Loucy (cell line): ENCODE data around the gene HECA.

ENCODE experiments used
- H2AFZ ChIP-seq: fragments of 200-600 bp; sonication (generic); 2 replicates; pipeline ENCODE4 v1.6.0; 2016; ENCODE audit warnings: antibody characterized with exemption, mild to moderate bottlenecking, low read length, moderate library complexity
- H3F3A ChIP-seq: fragments of 200-600 bp; 2 replicates; pipeline ENCODE4 v1.6.0; 2016; ENCODE audit warnings: antibody characterized with exemption, low read depth, mild to moderate bottlenecking
- H3K27me3 ChIP-seq: fragments of 200-600 bp; sonication (generic); 2 replicates; pipeline ENCODE4 v1.6.1; 2014; ENCODE audit warnings: low read length, mild to moderate bottlenecking; ENCODE audit not compliant: insufficient read depth, poor library complexity, severe bottlenecking
- H3K36me3 ChIP-seq: fragments of 200-600 bp; sonication (generic); 2 replicates; pipeline ENCODE4 v1.6.1; 2016; ENCODE audit warnings: low read length; ENCODE audit not compliant: insufficient read depth
- H3K4me1 ChIP-seq: fragments of 200-600 bp; sonication (generic); 2 replicates; pipeline ENCODE4 v1.5.1; 2014; ENCODE audit warnings: low read length, mild to moderate bottlenecking; ENCODE audit not compliant: insufficient read depth, poor library complexity, severe bottlenecking
- H3K4me2 ChIP-seq: fragments of 200-600 bp; sonication (generic); 2 replicates; pipeline ENCODE4 v1.6.0; 2014; ENCODE audit warnings: antibody characterized with exemption, low read length, low read depth, mild to moderate bottlenecking; ENCODE audit not compliant: poor library complexity, severe bottlenecking
- H3K4me3 ChIP-seq: fragments of 200-600 bp; sonication (generic); 2 replicates; pipeline ENCODE4 v1.5.1; 2014; ENCODE audit warnings: low read length, mild to moderate bottlenecking, mixed read lengths; ENCODE audit not compliant: poor library complexity, severe bottlenecking
- H3K79me2 ChIP-seq: fragments of 200-600 bp; sonication (generic); 2 replicates; pipeline ENCODE4 v1.6.1; 2014; ENCODE audit warnings: low read length; ENCODE audit not compliant: insufficient read depth
- H3K9ac ChIP-seq: fragments of 200-600 bp; sonication (generic); 2 replicates; pipeline ENCODE4 v1.6.0; 2014; ENCODE audit warnings: mild to moderate bottlenecking, low read depth, low read length, moderate library complexity; ENCODE audit not compliant: poor library complexity, severe bottlenecking
- H3K9me2 ChIP-seq: fragments of 200-600 bp; sonication (generic); replicated peaks from 2 replicates; pipeline ENCODE4 v1.6.1; 2016; ENCODE audit warnings: low read depth, low read length, mixed read lengths
- H3K9me3 ChIP-seq: fragments of 200-600 bp; sonication (generic); 2 replicates; pipeline ENCODE4 v1.6.1; 2014; ENCODE audit warnings: mild to moderate bottlenecking, antibody characterized with exemption, low read length, low read depth; ENCODE audit not compliant: insufficient read depth
- H4K20me1 ChIP-seq: fragments of 200-600 bp; sonication (generic); 2 replicates; pipeline ENCODE4 v1.6.0; 2014; ENCODE audit warnings: antibody characterized with exemption, low read length, mild to moderate bottlenecking; ENCODE audit not compliant: insufficient read depth, poor library complexity, severe bottlenecking
- EZH2phosphoT487 ChIP-seq: fragments of 200-600 bp; IDR thresholded peaks from 2 replicates; pipeline ENCODE4 v1.6.1; 2018; ENCODE audit warnings: antibody characterized with exemption, mild to moderate bottlenecking, moderate library complexity, borderline replicate concordance
- TF ChIP-seq, protein P1 (sequence below): fragments of 200-600 bp; sonication (generic); conservative IDR thresholded peaks from 2 replicates; pipeline ENCODE4 v1.5.1; 2014; ENCODE audit warnings: mild to moderate bottlenecking, antibody characterized with exemption, low read length

The HECA gene

DNA sequence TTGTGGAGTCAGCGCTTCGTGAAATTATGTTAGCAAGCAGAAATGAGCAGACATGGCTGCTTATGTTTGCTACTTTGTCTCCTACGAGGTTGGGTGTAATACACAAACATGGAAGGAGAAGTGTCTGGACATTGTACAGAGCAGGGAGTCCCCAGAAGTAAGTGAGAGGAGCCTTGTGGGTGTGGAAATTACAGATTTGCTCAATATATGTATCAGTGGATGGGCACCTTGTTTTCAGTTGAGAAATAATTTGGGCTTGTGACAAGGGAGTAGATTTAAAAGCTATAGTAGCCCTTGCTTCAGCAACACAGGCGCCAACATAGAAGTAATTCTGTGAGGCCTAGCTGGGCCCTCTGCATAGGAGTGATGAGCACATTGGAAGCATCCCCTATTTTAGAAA is 49.2 kb downstream of the HECA start:
- no peaks in the 10 kb centered on the region for H3F3A ChIP-seq
- H3K4me2 ChIP-seq: no peak overlapping the region
- no peaks in the 10 kb centered on the region for H3K9me2 ChIP-seq
- H4K20me1 ChIP-seq: no peaks in the 10 kb centered on the region
- no peak overlapping the region for H3K9ac ChIP-seq
- TF ChIP-seq, protein P1, sequence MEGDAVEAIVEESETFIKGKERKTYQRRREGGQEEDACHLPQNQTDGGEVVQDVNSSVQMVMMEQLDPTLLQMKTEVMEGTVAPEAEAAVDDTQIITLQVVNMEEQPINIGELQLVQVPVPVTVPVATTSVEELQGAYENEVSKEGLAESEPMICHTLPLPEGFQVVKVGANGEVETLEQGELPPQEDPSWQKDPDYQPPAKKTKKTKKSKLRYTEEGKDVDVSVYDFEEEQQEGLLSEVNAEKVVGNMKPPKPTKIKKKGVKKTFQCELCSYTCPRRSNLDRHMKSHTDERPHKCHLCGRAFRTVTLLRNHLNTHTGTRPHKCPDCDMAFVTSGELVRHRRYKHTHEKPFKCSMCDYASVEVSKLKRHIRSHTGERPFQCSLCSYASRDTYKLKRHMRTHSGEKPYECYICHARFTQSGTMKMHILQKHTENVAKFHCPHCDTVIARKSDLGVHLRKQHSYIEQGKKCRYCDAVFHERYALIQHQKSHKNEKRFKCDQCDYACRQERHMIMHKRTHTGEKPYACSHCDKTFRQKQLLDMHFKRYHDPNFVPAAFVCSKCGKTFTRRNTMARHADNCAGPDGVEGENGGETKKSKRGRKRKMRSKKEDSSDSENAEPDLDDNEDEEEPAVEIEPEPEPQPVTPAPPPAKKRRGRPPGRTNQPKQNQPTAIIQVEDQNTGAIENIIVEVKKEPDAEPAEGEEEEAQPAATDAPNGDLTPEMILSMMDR: no peak
- TF ChIP-seq EZH2phosphoT487: no peak
- no peak overlapping the region for H3K4me3 ChIP-seq
- H3K79me2 ChIP-seq: no peaks in the 10 kb centered on the region
- H3K36me3 ChIP-seq: peaks cover 2% of the 10 kb centered on the region; the same call in 1 of the 2 replicates
- no peaks in the 10 kb centered on the region for H3K27me3 ChIP-seq
- no peaks in the 10 kb centered on the region for H3K9me3 ChIP-seq
- H2AFZ ChIP-seq: no peak overlapping the region
- peaks cover 11% of the 10 kb centered on the region for H3K4me1 ChIP-seq

DNA sequence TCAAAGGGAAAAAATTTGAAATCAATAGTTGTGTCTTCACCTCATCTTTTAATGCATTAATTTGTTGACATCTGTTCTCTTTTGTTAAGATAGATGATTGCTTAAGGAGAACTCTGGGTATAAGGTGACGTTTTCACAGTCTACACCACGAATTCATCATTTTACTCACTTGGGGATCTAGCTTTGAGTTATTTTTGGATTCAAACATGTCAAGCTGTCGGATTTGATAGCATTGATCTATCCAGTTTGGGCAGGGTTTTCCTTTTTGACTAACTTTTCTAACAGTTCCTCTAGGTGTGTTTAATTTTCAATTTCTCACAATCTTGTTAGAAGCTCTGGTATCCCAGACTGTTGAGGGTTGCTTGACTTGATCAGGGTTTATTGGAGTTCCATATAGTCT is 49.6 kb downstream of the HECA start:
- Histone ChIP-seq H3K79me2 (no peaks in the 10 kb centered on the region), H4K20me1 (no peaks in the 10 kb centered on the region), H3K9ac (no peak overlapping the region), H3F3A (no peaks in the 10 kb centered on the region), H3K27me3 (no peaks in the 10 kb centered on the region), H3K4me2 (no peak overlapping the region), H2AFZ (no peak overlapping the region), H3K4me1 (peaks cover 11% of the 10 kb centered on the region), H3K36me3 (peaks cover 2% of the 10 kb centered on the region; the same call in 1 of the 2 replicates), H3K4me3 (no peak overlapping the region), H3K9me2 (no peaks in the 10 kb centered on the region), H3K9me3 (no peaks in the 10 kb centered on the region)
- no peak for TF ChIP-seq EZH2phosphoT487
- TF ChIP-seq, protein P1: no peak

DNA sequence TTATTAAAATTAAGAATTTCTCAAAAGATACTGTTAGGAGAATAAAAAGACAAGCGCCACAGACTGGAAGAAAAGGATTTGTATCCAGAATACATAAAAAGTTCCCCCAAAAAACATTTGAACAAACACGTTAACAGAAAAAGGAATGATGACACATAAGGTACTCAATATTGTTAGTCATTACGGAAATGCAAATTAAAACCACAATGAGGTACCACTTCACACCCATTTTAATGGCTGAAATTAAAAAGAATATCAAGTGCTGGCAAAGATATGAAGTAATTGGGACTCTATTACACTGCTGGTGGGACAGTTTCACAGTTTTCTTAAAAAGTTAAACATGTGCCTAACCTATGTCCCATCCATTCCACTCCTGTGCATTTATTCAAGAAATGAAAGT is 51.4 kb downstream of the HECA start:
- H3K36me3 ChIP-seq: peaks cover under 1% of the 10 kb centered on the region; the same call in 1 of the 2 replicates
- H3K4me1 ChIP-seq: peaks cover 6% of the 10 kb centered on the region
- H2AFZ ChIP-seq: no peak overlapping the region
- H3K9me2 ChIP-seq: no peaks in the 10 kb centered on the region
- H3K79me2 ChIP-seq: no peaks in the 10 kb centered on the region
- no peaks in the 10 kb centered on the region for H3K27me3 ChIP-seq
- H3F3A ChIP-seq: no peaks in the 10 kb centered on the region
- no peak for TF ChIP-seq EZH2phosphoT487
- TF ChIP-seq, protein P1: no peak
- no peaks in the 10 kb centered on the region for H4K20me1 ChIP-seq
- H3K4me2 ChIP-seq: no peak overlapping the region
- no peaks in the 10 kb centered on the region for H3K9me3 ChIP-seq
- H3K4me3 ChIP-seq: no peak overlapping the region
- H3K9ac ChIP-seq: no peak overlapping the region
